Measurements from ENCODE around the gene LARP1B. TPM values are rescaled to one million over a fixed set of nuclear protein-coding genes. Genes with fewer than 3 reads are reported as not detected.

Gene LARP1B
- total and polyA plus RNA-seq, 9 of the 15 experiments (the other 6 are each of a cell fraction or from before 2014, with no cell fraction given), result 19.2 to 59.7 (median 37.9) TPM

DNA sequence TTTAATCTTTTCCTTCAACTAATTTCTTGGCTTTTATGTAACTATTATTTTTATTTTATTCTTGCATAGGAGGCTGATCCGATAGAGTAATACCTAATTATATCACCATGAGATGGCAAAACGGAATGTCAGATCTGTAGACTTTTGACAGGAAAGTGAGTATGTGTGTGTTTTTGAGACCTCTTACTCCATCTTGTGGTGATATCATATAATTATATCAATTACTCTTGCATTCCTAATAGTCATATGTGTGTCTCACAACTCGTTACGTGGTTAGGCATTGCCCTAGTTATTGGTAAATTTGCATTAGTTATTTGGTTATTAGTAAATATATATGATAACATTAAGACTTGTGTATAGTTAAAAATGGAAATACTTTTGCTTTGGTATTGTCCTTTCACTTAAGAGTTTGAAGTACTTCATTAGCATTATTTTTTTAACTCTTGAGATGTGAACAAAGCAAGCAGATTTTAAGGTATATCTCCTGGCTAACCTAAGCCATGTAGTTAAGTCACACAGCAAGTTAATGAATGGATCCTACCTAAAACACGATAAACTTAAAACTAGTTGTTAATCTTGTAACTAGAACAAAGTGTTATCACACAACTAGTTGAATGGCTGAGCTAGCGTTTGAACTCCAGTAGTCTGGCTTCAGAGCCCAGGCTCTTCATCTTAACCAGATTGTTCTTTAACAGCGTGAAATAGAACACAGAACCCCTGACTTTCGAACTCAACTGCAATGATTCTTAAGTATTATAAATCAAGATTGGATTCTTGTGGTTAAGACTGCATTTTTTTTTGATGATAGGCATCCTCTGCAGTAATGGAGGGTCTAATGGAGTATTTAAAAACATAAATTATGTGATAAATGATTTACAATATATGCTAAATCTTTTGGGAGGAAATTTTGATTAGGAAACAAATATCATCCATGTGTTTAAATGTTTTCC is 159.4 kb downstream of the LARP1B start (continued):
- TF ChIP-seq, protein P1, sequence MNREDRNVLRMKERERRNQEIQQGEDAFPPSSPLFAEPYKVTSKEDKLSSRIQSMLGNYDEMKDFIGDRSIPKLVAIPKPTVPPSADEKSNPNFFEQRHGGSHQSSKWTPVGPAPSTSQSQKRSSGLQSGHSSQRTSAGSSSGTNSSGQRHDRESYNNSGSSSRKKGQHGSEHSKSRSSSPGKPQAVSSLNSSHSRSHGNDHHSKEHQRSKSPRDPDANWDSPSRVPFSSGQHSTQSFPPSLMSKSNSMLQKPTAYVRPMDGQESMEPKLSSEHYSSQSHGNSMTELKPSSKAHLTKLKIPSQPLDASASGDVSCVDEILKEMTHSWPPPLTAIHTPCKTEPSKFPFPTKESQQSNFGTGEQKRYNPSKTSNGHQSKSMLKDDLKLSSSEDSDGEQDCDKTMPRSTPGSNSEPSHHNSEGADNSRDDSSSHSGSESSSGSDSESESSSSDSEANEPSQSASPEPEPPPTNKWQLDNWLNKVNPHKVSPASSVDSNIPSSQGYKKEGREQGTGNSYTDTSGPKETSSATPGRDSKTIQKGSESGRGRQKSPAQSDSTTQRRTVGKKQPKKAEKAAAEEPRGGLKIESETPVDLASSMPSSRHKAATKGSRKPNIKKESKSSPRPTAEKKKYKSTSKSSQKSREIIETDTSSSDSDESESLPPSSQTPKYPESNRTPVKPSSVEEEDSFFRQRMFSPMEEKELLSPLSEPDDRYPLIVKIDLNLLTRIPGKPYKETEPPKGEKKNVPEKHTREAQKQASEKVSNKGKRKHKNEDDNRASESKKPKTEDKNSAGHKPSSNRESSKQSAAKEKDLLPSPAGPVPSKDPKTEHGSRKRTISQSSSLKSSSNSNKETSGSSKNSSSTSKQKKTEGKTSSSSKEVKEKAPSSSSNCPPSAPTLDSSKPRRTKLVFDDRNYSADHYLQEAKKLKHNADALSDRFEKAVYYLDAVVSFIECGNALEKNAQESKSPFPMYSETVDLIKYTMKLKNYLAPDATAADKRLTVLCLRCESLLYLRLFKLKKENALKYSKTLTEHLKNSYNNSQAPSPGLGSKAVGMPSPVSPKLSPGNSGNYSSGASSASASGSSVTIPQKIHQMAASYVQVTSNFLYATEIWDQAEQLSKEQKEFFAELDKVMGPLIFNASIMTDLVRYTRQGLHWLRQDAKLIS (CRISPR knock-in tag; IDR thresholded peaks at IDR 0.05), result no peak
- TF ChIP-seq, protein P2, sequence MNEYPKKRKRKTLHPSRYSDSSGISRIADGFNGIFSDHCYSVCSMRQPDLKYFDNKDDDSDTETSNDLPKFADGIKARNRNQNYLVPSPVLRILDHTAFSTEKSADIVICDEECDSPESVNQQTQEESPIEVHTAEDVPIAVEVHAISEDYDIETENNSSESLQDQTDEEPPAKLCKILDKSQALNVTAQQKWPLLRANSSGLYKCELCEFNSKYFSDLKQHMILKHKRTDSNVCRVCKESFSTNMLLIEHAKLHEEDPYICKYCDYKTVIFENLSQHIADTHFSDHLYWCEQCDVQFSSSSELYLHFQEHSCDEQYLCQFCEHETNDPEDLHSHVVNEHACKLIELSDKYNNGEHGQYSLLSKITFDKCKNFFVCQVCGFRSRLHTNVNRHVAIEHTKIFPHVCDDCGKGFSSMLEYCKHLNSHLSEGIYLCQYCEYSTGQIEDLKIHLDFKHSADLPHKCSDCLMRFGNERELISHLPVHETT (CRISPR knock-in tag; conservative IDR thresholded peaks at IDR 0.05 in 1 of 2, IDR thresholded peaks at IDR 0.05 in 1 of 2), result no peak
- TF ChIP-seq ZNF445 (CRISPR knock-in tag; IDR thresholded peaks at IDR 0.05; ENCODE audit: low read depth), result no peak
- TF ChIP-seq ZC3H11A (IDR thresholded peaks at IDR 0.05; ENCODE audit: low read depth, low read length), result no peak
- TF ChIP-seq, protein P3, sequence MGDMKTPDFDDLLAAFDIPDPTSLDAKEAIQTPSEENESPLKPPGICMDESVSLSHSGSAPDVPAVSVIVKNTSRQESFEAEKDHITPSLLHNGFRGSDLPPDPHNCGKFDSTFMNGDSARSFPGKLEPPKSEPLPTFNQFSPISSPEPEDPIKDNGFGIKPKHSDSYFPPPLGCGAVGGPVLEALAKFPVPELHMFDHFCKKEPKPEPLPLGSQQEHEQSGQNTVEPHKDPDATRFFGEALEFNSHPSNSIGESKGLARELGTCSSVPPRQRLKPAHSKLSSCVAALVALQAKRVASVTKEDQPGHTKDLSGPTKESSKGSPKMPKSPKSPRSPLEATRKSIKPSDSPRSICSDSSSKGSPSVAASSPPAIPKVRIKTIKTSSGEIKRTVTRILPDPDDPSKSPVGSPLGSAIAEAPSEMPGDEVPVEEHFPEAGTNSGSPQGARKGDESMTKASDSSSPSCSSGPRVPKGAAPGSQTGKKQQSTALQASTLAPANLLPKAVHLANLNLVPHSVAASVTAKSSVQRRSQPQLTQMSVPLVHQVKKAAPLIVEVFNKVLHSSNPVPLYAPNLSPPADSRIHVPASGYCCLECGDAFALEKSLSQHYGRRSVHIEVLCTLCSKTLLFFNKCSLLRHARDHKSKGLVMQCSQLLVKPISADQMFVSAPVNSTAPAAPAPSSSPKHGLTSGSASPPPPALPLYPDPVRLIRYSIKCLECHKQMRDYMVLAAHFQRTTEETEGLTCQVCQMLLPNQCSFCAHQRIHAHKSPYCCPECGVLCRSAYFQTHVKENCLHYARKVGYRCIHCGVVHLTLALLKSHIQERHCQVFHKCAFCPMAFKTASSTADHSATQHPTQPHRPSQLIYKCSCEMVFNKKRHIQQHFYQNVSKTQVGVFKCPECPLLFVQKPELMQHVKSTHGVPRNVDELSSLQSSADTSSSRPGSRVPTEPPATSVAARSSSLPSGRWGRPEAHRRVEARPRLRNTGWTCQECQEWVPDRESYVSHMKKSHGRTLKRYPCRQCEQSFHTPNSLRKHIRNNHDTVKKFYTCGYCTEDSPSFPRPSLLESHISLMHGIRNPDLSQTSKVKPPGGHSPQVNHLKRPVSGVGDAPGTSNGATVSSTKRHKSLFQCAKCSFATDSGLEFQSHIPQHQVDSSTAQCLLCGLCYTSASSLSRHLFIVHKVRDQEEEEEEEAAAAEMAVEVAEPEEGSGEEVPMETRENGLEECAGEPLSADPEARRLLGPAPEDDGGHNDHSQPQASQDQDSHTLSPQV (IDR thresholded peaks at IDR 0.05), result no peak
- TF ChIP-seq, protein P4, sequence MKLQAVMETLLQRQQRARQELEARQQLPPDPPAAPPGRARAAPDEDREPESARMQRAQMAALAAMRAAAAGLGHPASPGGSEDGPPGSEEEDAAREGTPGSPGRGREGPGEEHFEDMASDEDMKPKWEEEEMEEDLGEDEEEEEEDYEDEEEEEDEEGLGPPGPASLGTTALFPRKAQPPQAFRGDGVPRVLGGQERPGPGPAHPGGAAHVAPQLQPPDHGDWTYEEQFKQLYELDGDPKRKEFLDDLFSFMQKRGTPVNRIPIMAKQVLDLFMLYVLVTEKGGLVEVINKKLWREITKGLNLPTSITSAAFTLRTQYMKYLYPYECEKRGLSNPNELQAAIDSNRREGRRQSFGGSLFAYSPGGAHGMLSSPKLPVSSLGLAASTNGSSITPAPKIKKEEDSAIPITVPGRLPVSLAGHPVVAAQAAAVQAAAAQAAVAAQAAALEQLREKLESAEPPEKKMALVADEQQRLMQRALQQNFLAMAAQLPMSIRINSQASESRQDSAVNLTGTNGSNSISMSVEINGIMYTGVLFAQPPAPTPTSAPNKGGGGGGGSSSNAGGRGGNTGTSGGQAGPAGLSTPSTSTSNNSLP (IDR thresholded peaks at IDR 0.05; ENCODE audit: borderline replicate concordance, low read depth, low read length), result peak; percentile 91
- TF ChIP-seq RBFOX2 (IDR thresholded peaks at IDR 0.05; ENCODE audit: low read depth, low read length), result no peak
- TF ChIP-seq PRMT5 (CRISPR knock-in tag; IDR thresholded peaks at IDR 0.05), result no peak
- no peak for TF ChIP-seq MCM3 (IDR thresholded peaks at IDR 0.05)
